ENCODE measurements around the gene MAPKAPK5.
A peak's percentile ranks its signal among the peaks of the same experiment; 100 is the strongest.
"Not testable (repeated sequence)": the region's sequence is repeated elsewhere in the genome, so short reads cannot be mapped to it uniquely, and the experiment has no call there.

The MAPKAPK5 gene

DNA sequence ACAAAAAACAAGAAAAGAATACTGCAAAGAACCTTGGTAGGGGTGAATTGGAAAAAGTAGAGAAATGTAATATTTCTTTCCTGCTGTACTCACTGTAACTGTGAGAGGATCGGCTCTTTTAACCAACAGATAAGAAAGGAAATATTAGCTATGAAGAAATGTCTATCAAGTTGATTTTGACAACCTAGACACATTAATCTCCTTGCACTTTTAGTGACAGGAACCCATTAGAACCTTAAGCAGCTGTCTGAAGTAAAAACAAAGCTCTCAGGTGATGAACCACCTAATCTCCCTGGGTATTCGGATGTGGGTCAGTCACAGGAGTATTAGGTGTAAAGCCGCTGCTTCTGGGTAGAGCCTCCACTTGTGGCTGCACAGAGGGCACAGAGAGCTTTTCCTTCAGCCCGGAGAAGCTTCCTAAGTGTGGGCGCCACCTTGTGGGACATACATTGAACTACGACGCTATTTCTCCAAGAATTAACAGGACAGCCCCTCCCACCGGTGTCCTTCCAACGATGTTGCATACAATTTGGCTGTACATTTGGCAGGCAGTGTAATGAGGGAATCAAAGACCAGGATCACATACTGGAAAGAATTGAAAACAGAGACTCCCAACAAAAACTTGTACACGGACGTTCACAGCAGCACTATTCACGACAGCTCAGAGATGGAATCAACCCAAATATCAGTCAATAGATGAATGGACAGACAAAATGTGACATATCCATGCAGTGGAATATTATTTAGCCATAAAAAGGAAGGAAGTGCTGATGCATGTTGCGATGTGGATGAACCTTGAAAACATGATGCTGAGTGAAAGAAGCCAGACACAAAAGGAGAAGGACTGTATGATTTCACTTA, 28.9 kb upstream of the MAPKAPK5 start:
- WGBS = 32% methylated on average over 12 of the region's 13 CpGs
- H3K4ac ChIP-seq (ENCODE audit: low read depth in 1 of 2, low read length in 2 of 2) = no peak overlapping the region

DNA sequence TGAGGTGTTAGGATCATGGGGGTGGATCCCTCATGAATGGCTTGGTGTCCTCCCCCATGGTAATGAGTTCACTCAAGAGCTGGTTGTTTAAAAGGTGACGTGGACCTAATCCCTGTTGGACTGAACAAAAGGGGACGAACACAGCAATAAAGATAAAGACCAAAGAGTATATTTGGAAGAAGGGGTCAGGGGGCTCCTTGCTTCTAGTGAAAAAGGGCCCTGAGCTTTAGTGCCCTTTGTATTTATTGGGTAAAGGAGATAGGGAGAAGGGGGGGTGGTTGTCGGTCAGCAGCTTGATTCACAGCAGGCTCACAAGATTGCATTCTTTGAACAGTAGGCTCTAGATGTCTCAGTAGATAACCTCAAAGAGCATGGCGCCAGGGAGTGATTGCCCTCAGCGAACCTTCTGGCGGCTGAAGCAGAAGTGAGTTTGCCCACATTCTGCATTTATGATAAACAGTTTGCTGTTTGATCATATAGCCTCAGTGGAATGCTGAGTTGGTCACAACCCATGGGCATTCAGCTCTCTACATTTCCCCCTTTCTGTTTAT, 25.9 kb upstream of the MAPKAPK5 start:
- Histone ChIP-seq H3K4me3 (ENCODE audit: insufficient read depth in 1 of 2, low read depth in 1 of 2, low read length in 2 of 2) (no peak overlapping the region), H3K4me2 (ENCODE audit: low read length, poor library complexity, severe bottlenecking) (no peak overlapping the region), H2BK15ac (ENCODE audit: low read depth, poor library complexity, severe bottlenecking) (no peak overlapping the region), H2AFZ (ENCODE audit: low read depth, low read length) (no peak overlapping the region), H3K27me3 (ENCODE audit: control insufficient read depth in 1 of 2, insufficient read depth in 1 of 2, low read length in 2 of 2) (peaks cover 33 to 34% of the 10 kb centered on the region in 2 experiments), H3K23ac (ENCODE audit: low read length in 2 of 2) (no peak overlapping the region), H4K8ac (ENCODE audit: low read length) (no peak overlapping the region), H3K18ac (ENCODE audit: low read depth in 1 of 2, low read length in 2 of 2) (no peak overlapping the region), H4K91ac (ENCODE audit: low read length) (no peak overlapping the region), H3K4ac (ENCODE audit: low read depth in 1 of 2, low read length in 2 of 2) (no peak overlapping the region), H2BK12ac (ENCODE audit: low read length in 2 of 2) (no peak overlapping the region), H3K9me3 (ENCODE audit: control insufficient read depth, low read length) (no peaks in the 10 kb centered on the region), H3K79me1 (replicated peaks; ENCODE audit: low read length, poor library complexity, severe bottlenecking) (no peaks in the 10 kb centered on the region), H3K27ac (ENCODE audit: low read length, poor library complexity, severe bottlenecking) (no peak overlapping the region), H2BK5ac (ENCODE audit: low read depth, low read length, poor library complexity, severe bottlenecking) (no peak overlapping the region), H3K4me1 (ENCODE audit: control insufficient read depth, insufficient read depth, low read depth, low read length) (no peaks in the 10 kb centered on the region), H2BK120ac (ENCODE audit: low read depth, low read length) (no peak overlapping the region), H3K9ac (ENCODE audit: low read length) (no peak overlapping the region), H3K14ac (ENCODE audit: low read length in 2 of 2) (no peak overlapping the region), H2AK5ac (ENCODE audit: low read length, severe bottlenecking) (no peak overlapping the region), H3K36me3 (ENCODE audit: control insufficient read depth in 1 of 2, insufficient read depth in 2 of 2, low read depth in 1 of 2, low read length in 2 of 2) (no peaks in the 10 kb centered on the region)
- 56% methylated on average over 6 of the region's 6 CpGs for WGBS
- no peak for DNase-seq

More for the DNA sequence above, 28.9 kb upstream of the MAPKAPK5 start:
- H2BK5ac ChIP-seq (ENCODE audit: low read depth, low read length, poor library complexity, severe bottlenecking) = no peak overlapping the region
- H2AFZ ChIP-seq (ENCODE audit: low read depth, low read length) = no peak overlapping the region
- peak; percentile 84 for DNase-seq
- H3K4me3 ChIP-seq (ENCODE audit: insufficient read depth in 1 of 2, low read depth in 1 of 2, low read length in 2 of 2) = no peak overlapping the region
- H2BK12ac ChIP-seq (ENCODE audit: low read length in 2 of 2) = no peak overlapping the region
- H2AK5ac ChIP-seq (ENCODE audit: low read length, severe bottlenecking) = no peak overlapping the region
- no peak overlapping the region for H3K4me2 ChIP-seq (ENCODE audit: low read length, poor library complexity, severe bottlenecking)
- H3K27me3 ChIP-seq (ENCODE audit: control insufficient read depth in 1 of 2, insufficient read depth in 1 of 2, low read length in 2 of 2) = peaks cover 12 to 20% of the 10 kb centered on the region in 2 experiments
- no peak overlapping the region for H3K23ac ChIP-seq (ENCODE audit: low read length in 2 of 2)
- no peaks in the 10 kb centered on the region for H3K36me3 ChIP-seq (ENCODE audit: control insufficient read depth in 1 of 2, insufficient read depth in 2 of 2, low read depth in 1 of 2, low read length in 2 of 2)
- no peak overlapping the region for H2BK15ac ChIP-seq (ENCODE audit: low read depth, poor library complexity, severe bottlenecking)
- peak overlapping the region; percentile 27 for H4K8ac ChIP-seq (ENCODE audit: low read length)
- H3K14ac ChIP-seq (ENCODE audit: low read length in 2 of 2) = no peak overlapping the region
- H3K9me3 ChIP-seq (ENCODE audit: control insufficient read depth, low read length) = no peaks in the 10 kb centered on the region
- no peak overlapping the region for H4K91ac ChIP-seq (ENCODE audit: low read length)
- no peak overlapping the region for H2BK120ac ChIP-seq (ENCODE audit: low read depth, low read length)
- H3K79me1 ChIP-seq (replicated peaks; ENCODE audit: low read length, poor library complexity, severe bottlenecking) = no peaks in the 10 kb centered on the region
- H3K27ac ChIP-seq (ENCODE audit: low read length, poor library complexity, severe bottlenecking) = no peak overlapping the region
- H3K18ac ChIP-seq (ENCODE audit: low read depth in 1 of 2, low read length in 2 of 2) = no peak overlapping the region
- H3K4me1 ChIP-seq (ENCODE audit: control insufficient read depth, insufficient read depth, low read depth, low read length) = no peaks in the 10 kb centered on the region
- no peak overlapping the region for H3K9ac ChIP-seq (ENCODE audit: low read length)

DNA sequence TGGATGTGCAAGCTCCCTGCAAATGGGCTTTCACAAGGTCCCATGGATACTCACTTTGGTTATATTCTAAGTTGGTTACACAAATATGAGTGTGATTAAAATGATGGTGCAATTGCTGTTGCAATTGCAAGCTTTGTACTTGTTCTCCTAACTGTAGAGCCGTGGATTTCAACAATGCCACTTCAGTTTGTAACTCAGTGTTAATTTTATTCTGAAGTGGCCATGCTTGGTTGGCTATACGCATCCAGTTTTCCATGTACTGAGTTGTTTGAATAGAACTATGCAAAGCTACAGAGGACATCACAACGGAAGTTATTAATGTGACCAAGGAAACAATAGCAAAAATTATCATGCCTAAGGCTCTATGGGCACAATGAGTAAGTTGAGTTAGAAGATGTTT, 25.1 kb upstream of the MAPKAPK5 start:
- not testable (repeated sequence) for H3K14ac ChIP-seq (ENCODE audit: low read length in 2 of 2); H2BK15ac ChIP-seq (ENCODE audit: low read depth, poor library complexity, severe bottlenecking); DNase-seq; H2BK5ac ChIP-seq (ENCODE audit: low read depth, low read length, poor library complexity, severe bottlenecking); H3K36me3 ChIP-seq (ENCODE audit: control insufficient read depth in 1 of 2, insufficient read depth in 2 of 2, low read depth in 1 of 2, low read length in 2 of 2); H2AFZ ChIP-seq (ENCODE audit: low read depth, low read length); H3K27ac ChIP-seq (ENCODE audit: low read length, poor library complexity, severe bottlenecking); H3K18ac ChIP-seq (ENCODE audit: low read depth in 1 of 2, low read length in 2 of 2); H4K91ac ChIP-seq (ENCODE audit: low read length); H3K79me1 ChIP-seq (replicated peaks; ENCODE audit: low read length, poor library complexity, severe bottlenecking); H2BK120ac ChIP-seq (ENCODE audit: low read depth, low read length); H2AK5ac ChIP-seq (ENCODE audit: low read length, severe bottlenecking); H3K23ac ChIP-seq (ENCODE audit: low read length in 2 of 2); H4K8ac ChIP-seq (ENCODE audit: low read length); H3K4me2 ChIP-seq (ENCODE audit: low read length, poor library complexity, severe bottlenecking); H3K4me1 ChIP-seq (ENCODE audit: control insufficient read depth, insufficient read depth, low read depth, low read length); H3K4ac ChIP-seq (ENCODE audit: low read depth in 1 of 2, low read length in 2 of 2); H3K9me3 ChIP-seq (ENCODE audit: control insufficient read depth, low read length); H2BK12ac ChIP-seq (ENCODE audit: low read length in 2 of 2); H3K4me3 ChIP-seq (ENCODE audit: insufficient read depth in 1 of 2, low read depth in 1 of 2, low read length in 2 of 2); H3K9ac ChIP-seq (ENCODE audit: low read length)
- peaks cover 35 to 39% of the 10 kb centered on the region in 2 experiments for H3K27me3 ChIP-seq (ENCODE audit: control insufficient read depth in 1 of 2, insufficient read depth in 1 of 2, low read length in 2 of 2)
- 90% methylated on average over 3 of the region's 3 CpGs for WGBS

GRCh38 chr12:111818340-111818739, 23.7 kb upstream of the MAPKAPK5 start:
- H3K36me3 ChIP-seq (ENCODE audit: control insufficient read depth in 1 of 2, insufficient read depth in 2 of 2, low read depth in 1 of 2, low read length in 2 of 2) = no peaks in the 10 kb centered on the region
- no peak overlapping the region for H3K4me2 ChIP-seq (ENCODE audit: low read length, poor library complexity, severe bottlenecking)
- H2BK15ac ChIP-seq (ENCODE audit: low read depth, poor library complexity, severe bottlenecking) = no peak overlapping the region
- no peak overlapping the region for H4K91ac ChIP-seq (ENCODE audit: low read length)
- no peak overlapping the region for H3K4ac ChIP-seq (ENCODE audit: low read depth in 1 of 2, low read length in 2 of 2)
- no peak overlapping the region for H3K14ac ChIP-seq (ENCODE audit: low read length in 2 of 2)
- no peak overlapping the region for H2AK5ac ChIP-seq (ENCODE audit: low read length, severe bottlenecking)
- no peaks in the 10 kb centered on the region for H3K9me3 ChIP-seq (ENCODE audit: control insufficient read depth, low read length)
- no peak overlapping the region for H3K4me3 ChIP-seq (ENCODE audit: insufficient read depth in 1 of 2, low read depth in 1 of 2, low read length in 2 of 2)
- H2BK12ac ChIP-seq (ENCODE audit: low read length in 2 of 2) = no peak overlapping the region
- peaks cover 43 to 53% of the 10 kb centered on the region in 2 experiments for H3K27me3 ChIP-seq (ENCODE audit: control insufficient read depth in 1 of 2, insufficient read depth in 1 of 2, low read length in 2 of 2)
- no peak overlapping the region for H2BK5ac ChIP-seq (ENCODE audit: low read depth, low read length, poor library complexity, severe bottlenecking)
- no peak overlapping the region for H3K18ac ChIP-seq (ENCODE audit: low read depth in 1 of 2, low read length in 2 of 2)
- H2BK120ac ChIP-seq (ENCODE audit: low read depth, low read length) = no peak overlapping the region
- no peak for DNase-seq
- WGBS = 92% methylated on average over 8 of the region's 8 CpGs
- no peaks in the 10 kb centered on the region for H3K79me1 ChIP-seq (replicated peaks; ENCODE audit: low read length, poor library complexity, severe bottlenecking)
- H3K9ac ChIP-seq (ENCODE audit: low read length) = no peak overlapping the region
- no peak overlapping the region for H3K23ac ChIP-seq (ENCODE audit: low read length in 2 of 2)
- H2AFZ ChIP-seq (ENCODE audit: low read depth, low read length) = no peak overlapping the region
- no peaks in the 10 kb centered on the region for H3K4me1 ChIP-seq (ENCODE audit: control insufficient read depth, insufficient read depth, low read depth, low read length)
- no peak overlapping the region for H3K27ac ChIP-seq (ENCODE audit: low read length, poor library complexity, severe bottlenecking)
- no peak overlapping the region for H4K8ac ChIP-seq (ENCODE audit: low read length)

All from mesenchymal stem cell (in vitro differentiated cells and primary cell).